IPS DF 6.9 (cell line): ENCODE measurements around the gene LAGE3.

Experiments used
- DNase-seq: peaks from one replicate; pipeline ENCODE4 v3.0.0-alpha.2; 2013; ENCODE audit warnings: low read depth, low spot score
- H3K27ac ChIP-seq: one replicate; pipeline ENCODE4 v1.5.1; 2013; ENCODE audit warnings: low read length, control low read depth
- H3K27me3 ChIP-seq: 2 replicates; pipeline ENCODE4 v1.6.1; 2013; ENCODE audit warnings: mild to moderate bottlenecking, low read length; ENCODE audit not compliant: control insufficient read depth, insufficient read depth
- H3K36me3 ChIP-seq: 2 replicates; pipeline ENCODE4 v1.6.1; 2013; ENCODE audit warnings: low read length; ENCODE audit not compliant: control insufficient read depth, insufficient read depth
- H3K4me1 ChIP-seq: 2 replicates; pipeline ENCODE4 v1.6.1; 2013; ENCODE audit warnings: low read length; ENCODE audit not compliant: control insufficient read depth, insufficient read depth
- H3K4me3 ChIP-seq: 2 replicates; pipeline ENCODE4 v1.5.1; 2013; ENCODE audit warnings: mild to moderate bottlenecking, low read length
- H3K9me3 ChIP-seq: 2 replicates; pipeline ENCODE4 v1.6.1; 2013; ENCODE audit warnings: low read length, inconsistent platforms; ENCODE audit not compliant: control insufficient read depth, insufficient read depth
- WGBS: extraction: QIAGEN DNeasy Blood & Tissue Kit; methylation state at CpG from one replicate; pipeline ENCODE4 v1.1.7; 2013; ENCODE audit warnings: mixed read lengths, missing lambda C conversion rate; ENCODE audit not compliant: insufficient read length, insufficient coverage; 5-methylcytosine and 5-hydroxymethylcytosine counted together

The LAGE3 gene

GRCh38 chrX:154476821-154477220 lies 2.3 kb downstream of the LAGE3 start:
- H3K4me1 ChIP-seq: no peaks in the 10 kb centered on the region
- no peaks in the 10 kb centered on the region for H3K27me3 ChIP-seq
- no peak overlapping the region for H3K27ac ChIP-seq
- WGBS: no CpG with 5 or more reads among the region's 8 CpGs
- H3K4me3 ChIP-seq: no peak overlapping the region
- DNase-seq: no peak
- H3K9me3 ChIP-seq: no peaks in the 10 kb centered on the region
- H3K36me3 ChIP-seq: no peaks in the 10 kb centered on the region

DNA sequence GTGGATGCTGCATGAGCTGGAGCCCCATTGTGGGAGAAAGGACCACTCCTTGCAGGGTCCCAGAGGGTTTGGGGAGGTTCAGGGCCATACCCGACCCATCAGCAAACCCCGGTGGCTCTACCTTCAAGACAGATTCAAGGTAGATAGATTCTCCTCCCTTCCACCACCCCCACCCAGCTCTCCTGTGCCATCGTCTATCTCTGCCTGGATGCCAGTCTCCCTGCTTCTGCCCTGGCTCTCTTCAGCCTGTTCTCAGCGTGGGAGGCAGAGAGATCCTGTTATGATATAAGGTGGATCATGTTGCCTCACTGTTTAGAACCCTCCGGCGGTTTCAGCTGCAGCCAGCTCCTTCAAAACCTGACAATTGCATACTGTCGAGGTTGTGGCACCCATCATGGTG lies 5.4 kb downstream of the LAGE3 start:
- no CpG with 5 or more reads among the region's 7 CpGs for WGBS
- Histone ChIP-seq H3K4me3 (no peak overlapping the region), H3K4me1 (no peaks in the 10 kb centered on the region), H3K27ac (no peak overlapping the region), H3K9me3 (no peaks in the 10 kb centered on the region), H3K36me3 (peaks cover 11% of the 10 kb centered on the region), H3K27me3 (no peaks in the 10 kb centered on the region)
- no peak for DNase-seq

DNA sequence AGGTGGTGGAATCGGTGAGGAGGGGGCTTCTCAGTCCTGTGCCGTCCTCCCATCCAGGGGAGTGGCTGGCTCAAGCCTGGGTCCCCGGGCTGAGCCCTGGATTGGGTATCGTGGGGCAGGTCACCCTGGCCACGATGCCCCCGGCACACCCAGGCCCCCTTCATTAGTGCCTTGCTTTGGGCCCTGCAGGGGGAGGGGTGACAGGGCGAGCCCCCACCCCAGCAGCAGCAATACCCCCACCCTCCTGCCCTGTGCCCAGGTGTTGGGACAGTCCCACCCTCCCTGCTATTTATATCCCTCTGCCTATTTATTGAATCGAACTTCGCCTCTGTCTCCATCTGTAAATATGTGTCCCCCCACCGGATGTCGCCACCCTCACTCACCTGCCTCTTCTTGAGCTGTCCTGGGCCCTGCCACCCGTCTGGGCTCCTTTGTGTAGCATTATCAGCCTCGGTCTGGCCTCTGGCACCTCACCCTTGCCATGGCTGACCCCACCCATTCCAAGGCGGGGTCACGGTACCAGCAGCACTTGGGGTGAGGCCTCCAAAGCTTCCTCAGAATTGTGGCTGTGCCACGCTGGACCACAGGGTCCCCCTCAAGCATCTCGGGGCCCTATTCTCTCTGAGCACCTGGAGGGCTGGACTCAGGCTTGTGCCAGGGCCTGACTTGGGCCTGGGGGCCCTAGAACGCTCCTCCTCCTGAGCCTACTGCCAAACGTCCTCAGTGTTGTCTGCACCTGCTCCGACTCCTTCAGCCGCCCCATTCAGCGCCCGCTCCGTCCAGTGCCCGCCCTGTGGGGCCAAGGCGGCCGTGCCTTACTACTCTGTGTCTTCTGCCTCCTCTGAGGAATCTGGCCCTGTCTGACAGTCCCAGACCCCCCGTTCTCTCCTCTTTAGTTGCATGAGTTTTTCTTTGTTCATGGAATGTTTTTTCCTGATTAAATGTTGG lies 6.1 kb downstream of the LAGE3 start:
- Histone ChIP-seq H3K4me1 (no peaks in the 10 kb centered on the region), H3K4me3 (no peak overlapping the region), H3K27ac (no peak overlapping the region), H3K9me3 (no peaks in the 10 kb centered on the region), H3K27me3 (no peaks in the 10 kb centered on the region), H3K36me3 (peaks cover 16% of the 10 kb centered on the region)
- WGBS: no CpG with 5 or more reads among the region's 28 CpGs
- no peak for DNase-seq

- no peaks in the 10 kb centered on the region for H3K27me3 ChIP-seq
- H3K36me3 ChIP-seq: peaks cover 22% of the 10 kb centered on the region
- DNase-seq: no peak
- H3K4me3 ChIP-seq: no peak overlapping the region
- H3K9me3 ChIP-seq: no peaks in the 10 kb centered on the region
- no peak overlapping the region for H3K27ac ChIP-seq
- no peaks in the 10 kb centered on the region for H3K4me1 ChIP-seq
- no CpG with 5 or more reads among the region's 23 CpGs for WGBS
Observed at GRCh38 chrX:154471839-154472684, 7.0 kb downstream of the LAGE3 start.

GRCh38 chrX:154470914-154471568 lies 8.0 kb downstream of the LAGE3 start:
- no peak for DNase-seq
- peaks cover 27% of the 10 kb centered on the region for H3K36me3 ChIP-seq
- no peak overlapping the region for H3K4me3 ChIP-seq
- H3K4me1 ChIP-seq: no peaks in the 10 kb centered on the region
- WGBS: no CpG with 5 or more reads among the region's 23 CpGs
- no peaks in the 10 kb centered on the region for H3K27me3 ChIP-seq
- H3K9me3 ChIP-seq: no peaks in the 10 kb centered on the region
- H3K27ac ChIP-seq: no peak overlapping the region

DNA sequence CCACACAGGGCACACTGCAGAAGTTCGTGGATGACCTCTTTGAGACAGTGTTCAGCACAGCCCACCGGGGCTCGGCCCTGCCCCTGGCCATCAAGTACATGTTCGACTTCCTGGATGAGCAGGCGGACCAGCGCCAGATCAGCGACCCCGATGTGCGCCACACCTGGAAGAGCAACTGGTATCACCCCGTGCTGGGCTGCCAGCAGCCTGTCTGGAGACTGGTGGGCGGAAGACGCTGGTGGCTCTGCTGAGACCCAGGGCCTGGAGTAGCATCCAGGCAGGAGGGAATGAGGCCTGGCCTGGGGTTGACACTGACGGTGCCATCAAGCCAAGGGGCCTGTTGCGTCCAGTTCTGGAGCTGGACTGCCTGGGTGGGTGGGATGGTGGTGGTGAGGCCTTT lies 8.6 kb downstream of the LAGE3 start:
- Histone ChIP-seq H3K9me3 (no peaks in the 10 kb centered on the region), H3K4me1 (no peaks in the 10 kb centered on the region), H3K4me3 (no peak overlapping the region), H3K27me3 (no peaks in the 10 kb centered on the region), H3K27ac (no peak overlapping the region), H3K36me3 (peaks cover 33% of the 10 kb centered on the region)
- no peak for DNase-seq
- WGBS: no CpG with 5 or more reads among the region's 14 CpGs

GRCh38 chrX:154469880-154470279 lies 9.2 kb downstream of the LAGE3 start:
- H3K36me3 ChIP-seq: peaks cover 33% of the 10 kb centered on the region
- WGBS: no CpG with 5 or more reads among the region's 18 CpGs
- H3K27ac ChIP-seq: no peak overlapping the region

GRCh38 chrX:154469114-154469513 lies 10.0 kb downstream of the LAGE3 start:
- H3K9me3 ChIP-seq: no peaks in the 10 kb centered on the region
- no peak overlapping the region for H3K4me3 ChIP-seq
- no CpG with 5 or more reads among the region's 9 CpGs for WGBS
- H3K4me1 ChIP-seq: no peaks in the 10 kb centered on the region
- DNase-seq: no peak
- no peak overlapping the region for H3K27ac ChIP-seq
- H3K36me3 ChIP-seq: peaks cover 33% of the 10 kb centered on the region
- H3K27me3 ChIP-seq: no peaks in the 10 kb centered on the region

More at GRCh38 chrX:154469880-154470279, 9.2 kb downstream of the LAGE3 start:
- DNase-seq: no peak
- Histone ChIP-seq H3K4me1 (no peaks in the 10 kb centered on the region), H3K27me3 (no peaks in the 10 kb centered on the region), H3K4me3 (no peak overlapping the region), H3K9me3 (no peaks in the 10 kb centered on the region)

GRCh38 chrX:154468217-154468616 lies 10.9 kb downstream of the LAGE3 start:
- H3K27ac ChIP-seq: no peak overlapping the region
- WGBS: no CpG with 5 or more reads among the region's 23 CpGs
- H3K36me3 ChIP-seq: peaks cover 33% of the 10 kb centered on the region
- no peaks in the 10 kb centered on the region for H3K27me3 ChIP-seq
- H3K4me3 ChIP-seq: no peak overlapping the region
- no peaks in the 10 kb centered on the region for H3K4me1 ChIP-seq
- no peaks in the 10 kb centered on the region for H3K9me3 ChIP-seq
- DNase-seq: no peak

DNA sequence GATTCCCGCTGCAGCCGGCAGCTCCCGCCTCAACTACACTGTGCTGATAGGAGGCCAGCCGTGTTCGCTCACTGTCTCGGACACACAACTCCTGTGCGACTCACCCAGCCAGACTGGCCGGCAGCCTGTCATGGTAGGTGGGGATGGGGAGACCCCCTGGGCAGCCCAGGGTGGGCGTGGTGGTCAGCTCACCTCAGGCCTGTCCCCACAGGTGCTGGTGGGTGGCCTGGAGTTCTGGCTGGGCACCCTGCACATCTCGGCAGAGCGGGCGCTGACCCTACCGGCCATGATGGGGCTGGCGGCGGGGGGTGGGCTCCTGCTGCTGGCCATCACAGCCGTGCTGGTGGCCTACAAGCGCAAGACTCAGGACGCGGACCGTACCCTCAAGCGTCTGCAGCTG lies 11.5 kb downstream of the LAGE3 start:
- Histone ChIP-seq H3K27me3 (no peaks in the 10 kb centered on the region), H3K4me3 (no peak overlapping the region), H3K4me1 (no peaks in the 10 kb centered on the region), H3K27ac (no peak overlapping the region), H3K36me3 (peaks cover 33% of the 10 kb centered on the region), H3K9me3 (no peaks in the 10 kb centered on the region)
- DNase-seq: no peak
- no CpG with 5 or more reads among the region's 21 CpGs for WGBS
